Colon (tissue), 2 donors: ENCODE measurements around the gene FEM1B.

Experiments
- FAIRE-seq: peaks from 2 replicates; lab custom pipeline; 2012; peaks lifted over from hg19 to GRCh38; lab: Jason Lieb, UNC
- donor health status: control.
- donor health status: control.

FEM1B gene

GRCh38 chr15:68259883-68260282 is 17.7 kb upstream of the FEM1B start:
- FAIRE-seq, result no peak

GRCh38 chr15:68261241-68261640 is 16.3 kb upstream of the FEM1B start:
- FAIRE-seq, result no peak

DNA sequence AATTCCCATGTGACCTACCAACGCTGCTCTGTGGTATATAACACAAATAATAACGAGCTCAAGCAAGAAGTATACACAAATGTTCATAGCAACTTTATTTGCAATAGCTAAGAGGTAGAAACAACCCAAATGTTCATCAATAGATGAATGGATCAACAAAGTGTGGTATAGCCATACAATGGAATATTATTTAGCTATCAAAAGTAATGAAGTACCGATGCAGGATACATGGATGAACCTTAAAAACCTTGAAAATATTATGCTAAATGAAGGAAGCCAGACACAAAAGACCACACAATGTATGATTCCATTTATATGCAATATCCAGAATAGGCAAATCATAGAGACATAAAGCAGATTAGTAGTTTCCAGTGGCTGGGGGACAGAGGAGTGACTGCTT is 15.6 kb upstream of the FEM1B start:
- no peak for FAIRE-seq

DNA sequence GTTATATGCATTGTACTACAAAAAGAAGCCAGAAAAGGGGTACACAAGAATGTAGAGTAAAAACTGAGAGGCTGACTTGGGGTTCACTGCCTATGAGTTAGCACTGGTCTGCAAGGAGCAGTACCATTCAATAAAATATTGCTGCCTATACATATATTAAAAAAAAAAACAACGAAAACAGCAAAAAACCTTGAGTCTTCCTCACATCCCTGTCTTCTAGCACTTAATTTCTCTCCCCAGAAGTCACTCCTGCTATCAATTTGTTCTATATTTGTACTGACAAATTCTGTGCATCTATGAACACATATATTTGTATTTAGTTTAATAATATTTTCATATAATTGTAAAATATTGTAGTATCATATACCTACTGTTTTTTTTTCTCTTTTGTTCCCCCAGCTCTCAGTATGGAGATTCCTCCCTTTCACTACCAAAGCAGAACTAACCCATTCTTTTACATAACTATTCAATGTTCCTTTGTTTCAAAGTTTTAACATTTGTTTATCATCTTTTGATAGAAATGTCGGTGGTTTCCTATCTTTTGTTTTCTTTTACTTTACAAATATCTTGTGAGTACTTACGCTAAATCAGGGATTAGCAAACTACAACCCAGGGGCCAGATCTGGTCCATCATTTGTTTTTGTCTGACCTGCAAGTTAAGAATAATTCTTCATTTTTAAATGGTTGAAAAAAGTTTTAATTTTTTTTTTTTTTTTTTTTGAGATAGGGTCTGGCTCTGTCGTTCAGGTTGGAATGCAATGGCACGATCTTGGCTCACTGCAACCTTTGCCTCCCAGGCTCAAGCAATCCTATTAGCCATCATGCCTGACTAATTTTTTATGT is 14.8 kb upstream of the FEM1B start:
- no peak for FAIRE-seq

- no peak for FAIRE-seq
These were observed 13.3 kb upstream of the FEM1B start for GRCh38 chr15:68264282-68264681.

DNA sequence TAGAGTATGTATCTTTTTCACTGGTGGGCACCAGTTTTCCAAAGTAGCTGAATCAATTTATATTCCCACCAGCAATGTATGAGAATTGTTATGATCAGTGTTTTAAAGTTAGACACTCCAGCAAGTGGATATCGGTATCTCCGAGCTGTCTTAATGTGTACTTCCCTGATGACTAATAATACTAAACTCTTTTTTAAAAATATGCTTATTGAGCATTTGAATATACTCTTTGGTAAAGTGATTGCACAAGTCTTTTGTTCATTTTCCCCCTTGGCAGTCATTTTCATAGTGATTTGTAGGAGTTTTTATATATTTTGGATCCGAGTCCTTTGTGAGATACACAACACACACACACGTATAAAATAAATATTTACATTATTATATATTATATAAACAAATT is 12.5 kb upstream of the FEM1B start:
- no peak for FAIRE-seq

- no peak for FAIRE-seq
These were observed 11.9 kb upstream of the FEM1B start for GRCh38 chr15:68265674-68266073.

DNA sequence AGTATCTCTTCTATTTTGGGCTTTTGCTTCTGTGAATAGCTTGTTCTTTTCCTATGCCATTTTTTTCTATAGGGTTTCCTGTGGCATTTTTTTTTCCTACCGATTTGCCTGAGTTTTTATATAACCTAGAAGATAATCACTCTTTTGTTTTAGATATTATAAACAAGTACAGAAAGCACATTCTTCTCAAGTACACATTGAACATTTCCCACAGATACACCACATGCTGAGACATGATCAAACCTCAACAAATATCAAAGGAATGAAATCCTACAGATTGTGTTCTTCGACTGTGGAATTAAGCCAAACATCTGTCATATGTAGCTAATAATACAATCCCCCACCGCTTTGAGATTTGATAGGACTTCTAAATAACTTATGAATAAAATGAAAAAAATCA is 9.1 kb upstream of the FEM1B start:
- no peak for FAIRE-seq

DNA sequence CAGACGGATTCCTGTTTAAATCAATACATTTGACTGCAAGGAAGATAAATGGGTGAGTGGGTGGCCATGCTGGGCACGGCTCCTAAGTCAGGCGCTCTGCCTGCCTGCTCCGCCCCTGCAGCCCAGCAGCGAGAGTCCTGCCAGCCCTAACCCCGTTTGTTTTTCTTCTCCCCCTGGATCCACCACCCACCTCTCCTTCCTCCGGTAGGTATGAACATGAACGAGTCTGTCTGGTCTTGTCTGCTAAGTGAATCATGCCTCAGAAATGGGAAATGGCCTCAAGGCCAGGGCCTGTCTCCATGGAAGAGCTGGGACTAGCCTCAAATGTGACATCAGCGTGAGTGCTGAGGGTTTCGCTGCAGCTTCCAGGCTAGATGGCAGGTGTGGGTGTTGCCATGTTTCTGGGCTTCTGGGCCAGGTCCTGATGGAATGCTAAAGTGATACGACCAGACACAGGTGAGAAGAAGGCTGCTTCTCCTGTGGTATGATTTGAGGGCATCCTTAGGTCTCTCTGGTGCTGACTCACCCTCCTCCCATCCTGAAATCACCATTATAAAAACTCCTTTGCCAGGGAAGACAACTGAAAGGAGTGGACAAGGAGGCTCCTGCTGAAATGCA is 5.6 kb upstream of the FEM1B start:
- FAIRE-seq, result no peak

DNA sequence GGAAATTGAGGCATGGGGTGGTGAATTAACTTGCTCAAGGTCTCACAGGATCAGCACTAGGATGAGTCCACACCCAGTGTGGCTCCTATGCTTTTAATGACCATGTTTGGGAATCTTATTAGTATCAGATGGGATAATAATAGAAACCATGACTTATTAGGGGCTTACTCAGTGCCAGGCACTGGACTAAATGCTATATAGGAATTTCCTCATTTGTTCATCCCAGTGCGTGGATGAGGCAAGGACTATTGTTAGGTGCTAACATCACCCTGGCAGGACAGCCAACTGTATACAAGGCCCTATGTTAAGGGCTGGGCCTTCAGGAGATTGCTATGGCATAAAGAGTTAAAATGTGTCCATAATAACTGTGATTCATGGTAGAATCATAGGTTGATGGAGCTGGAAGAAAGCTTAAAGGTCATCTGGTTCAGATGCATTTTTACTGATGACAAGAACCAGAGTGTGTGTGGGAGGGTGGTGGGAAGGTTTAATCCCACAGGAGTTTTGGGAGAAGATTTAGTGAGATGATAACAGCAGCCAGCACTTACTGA is 4.7 kb upstream of the FEM1B start:
- FAIRE-seq, result no peak

DNA sequence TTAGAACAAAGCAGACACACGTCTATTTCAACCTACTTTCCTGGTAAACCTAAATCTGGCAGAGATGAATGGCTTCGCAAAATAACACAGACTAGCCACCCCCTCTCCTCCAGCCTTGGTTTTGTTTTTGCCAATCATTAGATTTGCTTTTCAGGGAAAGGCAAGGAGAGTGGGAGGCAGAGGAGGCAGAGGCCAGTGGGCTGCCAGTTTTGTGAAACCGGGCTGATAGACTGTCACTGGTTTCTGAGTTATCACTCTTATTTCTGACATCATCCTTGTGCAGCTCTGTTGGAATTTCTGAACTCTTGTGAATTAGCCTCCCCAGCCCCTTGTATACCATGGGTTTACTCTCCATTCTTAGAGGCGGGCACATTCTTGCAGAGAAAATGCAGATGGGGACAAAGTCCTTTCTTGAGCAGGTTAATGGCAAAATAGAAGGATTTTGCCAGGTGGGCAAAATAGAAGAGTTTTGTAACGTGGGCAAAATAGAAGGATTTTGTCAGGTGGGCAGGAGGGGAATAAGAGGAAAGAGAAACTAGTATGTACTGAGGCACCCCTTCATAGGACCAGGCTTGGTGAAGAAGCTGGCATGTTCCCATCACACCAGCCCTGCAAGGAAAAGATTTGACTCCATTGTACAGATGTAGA is 3.2 kb upstream of the FEM1B start:
- no peak for FAIRE-seq

GRCh38 chr15:68275165-68275746 is 2.3 kb upstream of the FEM1B start:
- no peak for FAIRE-seq

DNA sequence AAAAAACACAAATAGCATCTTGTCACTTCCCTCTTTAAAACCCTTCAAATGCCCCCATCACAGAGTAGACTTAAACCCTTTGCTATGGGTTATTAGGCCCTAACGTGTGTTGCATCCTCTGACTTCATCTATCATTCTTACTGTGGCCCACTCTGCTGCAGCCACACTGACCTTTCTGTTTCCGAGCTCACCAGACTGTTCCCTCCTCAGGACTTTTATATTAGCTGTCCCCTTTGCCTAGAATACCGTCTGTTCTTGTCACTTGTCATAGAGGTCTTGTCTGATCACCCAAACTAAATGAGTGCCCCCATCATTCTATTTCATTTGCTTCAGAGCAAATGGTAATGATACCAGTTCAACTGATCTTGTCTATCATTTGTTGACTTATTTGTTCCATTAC is 877 bp upstream of the FEM1B start:
- no peak for FAIRE-seq

DNA sequence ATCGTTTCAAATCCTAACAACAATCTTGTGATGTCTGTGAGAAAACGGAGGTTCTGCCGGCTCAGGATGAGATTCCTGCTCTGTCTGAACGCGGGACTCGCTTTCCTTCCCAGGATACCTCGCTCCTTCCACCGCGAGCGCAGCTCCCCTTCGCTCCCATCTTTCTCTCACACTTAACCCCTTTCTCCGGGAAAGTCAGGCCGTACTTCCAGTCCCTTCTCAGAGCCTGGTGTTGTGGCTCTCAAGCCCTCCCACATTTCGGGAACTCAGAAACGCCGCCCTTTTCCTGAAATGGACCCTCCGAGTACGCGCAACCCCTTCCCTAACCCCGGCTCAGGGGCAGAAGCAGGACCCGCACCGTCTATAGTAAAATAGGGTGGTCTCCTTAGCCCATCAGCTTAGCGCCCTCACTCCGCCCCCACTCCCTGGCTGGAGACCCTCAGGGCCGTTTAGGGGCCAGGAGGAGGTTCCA is 378 bp upstream of the FEM1B start:
- FAIRE-seq, result no peak

GRCh38 chr15:68278345-68278594 is 725 bp downstream of the FEM1B start:
- FAIRE-seq, result no peak

- no peak for FAIRE-seq
These were observed 1.3 kb downstream of the FEM1B start for GRCh38 chr15:68278595-68279405.

DNA sequence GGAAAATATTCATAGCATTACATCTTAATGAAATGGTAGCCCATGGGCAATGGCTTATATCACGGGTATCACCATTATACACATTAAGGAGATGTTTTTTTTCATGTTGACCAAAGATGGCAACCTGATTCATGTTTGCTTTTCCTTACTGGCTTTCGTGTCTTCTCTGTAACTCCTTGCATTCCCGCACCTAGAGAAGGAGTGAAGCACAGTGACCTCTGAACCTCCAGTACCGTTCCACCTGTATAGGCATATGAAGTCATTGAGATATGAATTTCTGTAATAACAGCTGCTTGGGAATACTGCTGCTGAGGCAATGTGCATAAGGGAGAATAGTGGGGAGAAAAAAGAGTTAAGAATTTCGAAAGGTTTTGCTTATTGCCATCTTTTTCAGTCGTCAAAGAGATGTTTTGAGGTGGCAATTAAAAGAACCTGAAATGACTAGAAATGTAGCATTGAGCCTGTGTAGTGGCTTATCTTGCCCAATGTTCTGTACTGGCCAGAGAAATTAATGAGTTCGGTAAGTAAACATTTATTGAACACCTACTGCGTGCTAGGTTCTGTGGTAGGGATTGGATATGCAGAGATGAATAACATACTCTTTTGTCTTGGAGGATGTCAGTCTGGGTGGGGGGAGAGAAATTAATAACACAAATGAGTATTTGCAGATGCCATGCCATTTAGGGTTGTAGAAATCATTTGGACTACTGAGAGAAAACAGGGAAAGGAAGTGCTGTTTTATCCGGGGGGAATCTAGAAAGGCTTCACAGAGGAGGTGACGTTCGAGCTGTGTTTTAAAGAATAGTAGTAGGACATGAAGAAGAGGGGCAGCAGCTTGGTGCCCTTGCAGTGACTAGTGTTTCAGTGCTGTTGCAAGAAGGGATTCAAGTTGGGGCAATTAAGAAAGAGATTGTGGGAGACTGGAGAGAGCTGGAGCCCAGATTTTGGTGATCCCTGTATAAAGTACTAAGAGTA is 2.5 kb downstream of the FEM1B start:
- no peak for FAIRE-seq

DNA sequence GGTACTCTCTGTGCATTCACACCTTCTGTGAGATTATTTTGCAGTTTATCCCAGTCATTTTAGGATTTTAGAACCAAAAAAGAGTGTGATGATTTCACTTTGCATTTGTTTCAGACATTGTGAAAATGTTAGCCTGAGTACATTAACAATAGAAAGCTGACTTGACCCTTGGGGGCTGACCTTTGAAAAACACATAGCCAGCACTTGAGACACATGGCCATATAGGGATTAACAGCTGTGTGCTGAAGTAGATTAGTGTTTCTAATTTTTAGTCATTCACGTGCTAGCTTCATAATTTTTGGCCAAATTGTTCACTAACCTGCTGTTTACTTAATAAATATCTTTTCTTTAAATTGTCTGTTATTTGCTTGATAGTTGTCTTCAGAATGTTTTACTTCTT is 3.5 kb downstream of the FEM1B start:
- no peak for FAIRE-seq

- no peak for FAIRE-seq
These were observed 5.9 kb downstream of the FEM1B start for GRCh38 chr15:68283401-68283800.

DNA sequence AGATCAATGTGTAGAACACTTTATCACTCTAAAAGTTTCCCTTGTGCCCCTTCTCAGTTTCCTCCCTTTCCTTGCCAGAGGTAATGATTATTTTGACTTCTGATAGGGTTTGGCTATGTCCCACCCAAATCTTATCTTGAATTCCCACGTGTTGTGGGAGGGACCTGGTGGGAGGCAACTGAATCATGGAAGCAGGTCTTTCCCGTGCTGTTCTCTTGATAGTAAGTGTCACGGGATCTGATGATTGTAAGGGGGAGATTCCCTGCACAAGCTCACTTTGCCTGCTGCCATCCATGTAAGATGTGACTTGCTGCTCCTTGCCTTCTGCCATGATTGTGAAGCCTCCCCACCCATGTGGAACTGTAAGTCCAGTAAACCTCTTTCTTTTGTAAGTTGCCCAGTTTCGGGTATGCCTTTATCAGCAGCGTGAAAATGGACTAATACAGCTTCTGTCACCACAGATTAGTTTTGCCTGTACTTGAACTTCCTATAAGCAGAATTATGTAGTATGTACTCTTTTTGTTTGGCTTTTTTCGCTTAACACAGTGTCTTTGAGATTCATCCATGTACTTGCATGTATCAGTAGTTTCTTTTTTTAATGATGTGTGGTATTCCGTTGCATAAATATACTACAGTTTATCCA is 7.2 kb downstream of the FEM1B start:
- no peak for FAIRE-seq
